PC-9 (cell line): ENCODE measurements around the gene CAMSAP3. TPM values are rescaled to one million over a fixed set of nuclear protein-coding genes. Genes with fewer than 3 reads are reported as not detected.

ENCODE experiments used
- BruUV-seq: library from RNA; stranded (reverse); fragments of 400-500 nt; replicated peaks from 2 replicates; lab custom pipeline; 2021; lab: Mats Ljungman, UMichigan
- CTCF ChIA-PET: fragments of 300-600 bp; sonication (Branson Sonifier 250); formaldehyde crosslinking; loops from one replicate; lab custom pipeline; 2022; ENCODE audit warnings: antibody characterized with exemption; lab: Charles Lee
- POLR2A ChIA-PET: fragments of 300-600 bp; sonication (Branson Sonifier 250); formaldehyde crosslinking; loops from one replicate; lab custom pipeline; 2022; ENCODE audit warnings: antibody characterized with exemption; ENCODE audit not compliant: unreplicated experiment; lab: Charles Lee
- DNase-seq, 2 experiments: peaks; one replicate each; pipeline versions ENCODE4 v3.0.0 to v3.0.0-alpha.2; 2015 to 2022; ENCODE audit warnings: mixed read lengths in 1 of 2
- H2AFZ ChIP-seq: fragments of 200-600 bp; sonication (generic); 2 replicates; pipeline ENCODE4 v1.8.1; 2017; ENCODE audit warnings: antibody characterized with exemption
- H3F3A ChIP-seq: fragments of 200-600 bp; sonication (generic); 2 replicates; pipeline ENCODE4 v1.8.1; 2017; ENCODE audit warnings: antibody characterized with exemption, mild to moderate bottlenecking, low read depth; ENCODE audit not compliant: insufficient read depth
- H3K27ac ChIP-seq: fragments of 200-600 bp; sonication (generic); 2 replicates; pipeline ENCODE4 v1.6.1; 2016; ENCODE audit warnings: mixed run types
- H3K27me3 ChIP-seq: fragments of 200-600 bp; sonication (generic); 2 replicates; pipeline ENCODE4 v1.6.1; 2016; ENCODE audit warnings: low read depth, mixed run types; ENCODE audit not compliant: insufficient read depth
- H3K36me3 ChIP-seq: fragments of 200-600 bp; sonication (generic); 2 replicates; pipeline ENCODE4 v1.6.1; 2016; ENCODE audit warnings: low read depth, mixed run types
- H3K4me1 ChIP-seq: fragments of 200-600 bp; sonication (generic); replicated peaks from 2 replicates; pipeline ENCODE4 v1.6.1; 2016; ENCODE audit warnings: mixed run types; ENCODE audit not compliant: insufficient read depth
- H3K4me2 ChIP-seq: fragments of 200-600 bp; sonication (generic); 2 replicates; pipeline ENCODE4 v1.6.1; 2017; ENCODE audit warnings: mixed run types
- H3K4me3 ChIP-seq: fragments of 200-600 bp; sonication (generic); 2 replicates; pipeline ENCODE4 v1.6.1; 2016; ENCODE audit warnings: mixed run types
- H3K79me2 ChIP-seq: fragments of 200-600 bp; sonication (generic); 2 replicates; pipeline ENCODE4 v1.6.1; 2017; ENCODE audit warnings: low read depth, mixed run types
- H3K9me2 ChIP-seq: fragments of 200-600 bp; sonication (generic); 2 replicates; pipeline ENCODE4 v1.8.1; 2017; ENCODE audit warnings: mild to moderate bottlenecking; ENCODE audit not compliant: insufficient read depth
- H3K9me3 ChIP-seq: fragments of 200-600 bp; sonication (generic); 2 replicates; pipeline ENCODE4 v1.8.1; 2016; ENCODE audit warnings: low read depth; ENCODE audit not compliant: insufficient read depth
- H4K20me1 ChIP-seq: fragments of 200-600 bp; sonication (generic); 2 replicates; pipeline ENCODE4 v1.8.1; 2017; ENCODE audit not compliant: insufficient read depth
- CTCF ChIP-seq: fragments of 200-600 bp; sonication (generic); conservative IDR thresholded peaks from 2 replicates; pipeline ENCODE4 v1.6.1; 2017; ENCODE audit warnings: mixed run types, antibody characterized with exemption, mild to moderate bottlenecking, moderate library complexity
- EZH2 ChIP-seq: fragments of 200-600 bp; sonication (generic); IDR thresholded peaks from 2 replicates; pipeline ENCODE4 v1.8.0; 2017; ENCODE audit warnings: antibody characterized with exemption, low read depth
- intact Hi-C: fragments of 100-400 bp; cut with micrococcal nuclease; formaldehyde crosslinking; loops from one replicate; pipeline ENCODE4 v1.10.0; 2022; ENCODE audit not compliant: unreplicated experiment
- total RNA-seq: library from RNA; stranded (reverse); gene quantifications from 2 replicates; pipeline ENCODE4 v1.2.3, GENCODE V29; 2021

The CAMSAP3 gene
- total RNA-seq, 1 experiment from 2014 or later, result 25.9 TPM

GRCh38 chr19:7632340-7633203 lies 36.9 kb downstream of the CAMSAP3 start:
- TF ChIP-seq CTCF (no peak), EZH2 (no peak)
- H3F3A ChIP-seq, result peaks cover 12% of the 10 kb centered on the region; the same call in 1 of the 2 replicates
- no peaks in the 10 kb centered on the region for H3K9me3 ChIP-seq
- no peaks in the 10 kb centered on the region for H3K36me3 ChIP-seq
- 0 out of 2 replicates have a peak, but pooled peaks cover 3% of the 10 kb centered on the region for H4K20me1 ChIP-seq
- peaks cover 21% of the 10 kb centered on the region for H3K4me1 ChIP-seq
- BruUV-seq, result TSS peak; percentile 0
- POLR2A ChIA-PET, result interaction anchor here (0.6 kb wide), 1 partner anchor 172 kb away, joined by 5 read pairs; no protein-coding TSS in a partner anchor
- no peaks in the 10 kb centered on the region for H3K9me2 ChIP-seq
- H3K27ac ChIP-seq, result no peak overlapping the region
- no peak for DNase-seq
- no peak overlapping the region for H3K4me3 ChIP-seq
- intact Hi-C loops, result no loop called here
- peaks cover 48% of the 10 kb centered on the region for H3K79me2 ChIP-seq
- no peak overlapping the region for H3K4me2 ChIP-seq
- no peaks in the 10 kb centered on the region for H3K27me3 ChIP-seq
- no peak overlapping the region for H2AFZ ChIP-seq
- CTCF ChIA-PET, result no interaction called here

- DNase-seq, result no peak
- Histone ChIP-seq H3K4me2 (no peak within 1 kb of the TSS), H2AFZ (no peak within 1 kb of the TSS), H3K36me3 (no peaks in the 10 kb centered on the region), H3K4me3 (no peak within 1 kb of the TSS), H3F3A (peaks cover 21% of the 10 kb centered on the region), H3K79me2 (peaks cover 48% of the 10 kb centered on the region), H3K27me3 (no peaks in the 10 kb centered on the region), H4K20me1 (peaks cover under 1% of the 10 kb centered on the region; the same call in 1 of the 2 replicates), H3K4me1 (peaks cover 20% of the 10 kb centered on the region), H3K9me2 (no peaks in the 10 kb centered on the region), H3K9me3 (no peaks in the 10 kb centered on the region), H3K27ac (no peak within 1 kb of the TSS)
- BruUV-seq, result no TSS peak
- no peak for TF ChIP-seq EZH2
- TF ChIP-seq CTCF, result no peak
- intact Hi-C loops, result no loop called here
- CTCF ChIA-PET, result no interaction called here
- POLR2A ChIA-PET, result interaction anchor here (0.6 kb wide), 1 partner anchor 173 kb away, joined by 5 read pairs; no protein-coding TSS in a partner anchor
Measured at GRCh38 chr19:7633698-7634097, 38.0 kb downstream of the CAMSAP3 start, which contains the start of gene PCP2. PCP2 (minus strand) TSS chr19:7633719; CDS start chr19:7633457, 262 bp downstream.

GRCh38 chr19:7635670-7636069 lies 40.0 kb downstream of the CAMSAP3 start:
- Histone ChIP-seq H3K4me3 (no peak overlapping the region), H3K79me2 (peaks cover 43% of the 10 kb centered on the region), H3F3A (peaks cover 41% of the 10 kb centered on the region), H3K27me3 (no peaks in the 10 kb centered on the region), H3K4me2 (no peak overlapping the region), H3K9me3 (no peaks in the 10 kb centered on the region; the same call in 1 of the 2 replicates), H2AFZ (no peak overlapping the region), H3K4me1 (peaks cover 16% of the 10 kb centered on the region), H3K9me2 (no peaks in the 10 kb centered on the region), H4K20me1 (peaks cover 9% of the 10 kb centered on the region), H3K27ac (no peak overlapping the region), H3K36me3 (no peaks in the 10 kb centered on the region)
- CTCF ChIA-PET, result no interaction called here
- BruUV-seq, result no TSS peak
- intact Hi-C loops, result no loop called here
- no peak for TF ChIP-seq CTCF
- no peak for TF ChIP-seq EZH2
- POLR2A ChIA-PET, result no interaction called here
- DNase-seq, result no peak
